CD1c-positive myeloid dendritic cell (primary cell): Measurements from ENCODE around the gene RSL1D1.
A peak's percentile ranks its signal among the peaks of the same experiment; 100 is the strongest.
"Not testable (repeated sequence)": the region's sequence is repeated elsewhere in the genome, so short reads cannot be mapped to it uniquely, and the experiment has no call there.

ENCODE experiments used
- DNase-seq: peaks from one replicate; pipeline ENCODE4 v3.0.0-alpha.2; 2016; ENCODE audit errors: extremely low spot score

RSL1D1 gene

GRCh38 chr16:11844499-11844898 lies 6.8 kb downstream of the RSL1D1 start:
- no peak for DNase-seq

- no peak for DNase-seq
These were observed 7.5 kb downstream of the RSL1D1 start for GRCh38 chr16:11843861-11844260.

GRCh38 chr16:11843206-11843605 lies 8.1 kb downstream of the RSL1D1 start:
- no peak for DNase-seq

- no peak for DNase-seq
These were observed 10.3 kb downstream of the RSL1D1 start for GRCh38 chr16:11841026-11841425.

GRCh38 chr16:11836650-11837244 lies 14.6 kb downstream of the RSL1D1 start:
- DNase-seq: no peak

GRCh38 chr16:11835891-11836649 lies 15.3 kb downstream of the RSL1D1 start:
- DNase-seq: no peak

- DNase-seq: no peak
These were observed 16.0 kb downstream of the RSL1D1 start for GRCh38 chr16:11835309-11835708.

GRCh38 chr16:11833951-11834695 lies 17.2 kb downstream of the RSL1D1 start:
- DNase-seq: peak; percentile 25

GRCh38 chr16:11828696-11829095 lies 22.6 kb downstream of the RSL1D1 start:
- no peak for DNase-seq

- DNase-seq: not testable (repeated sequence)
These were observed 25.7 kb downstream of the RSL1D1 start for GRCh38 chr16:11825520-11826165.

GRCh38 chr16:11824362-11824761 lies 27.0 kb downstream of the RSL1D1 start:
- peak; percentile 73 for DNase-seq

- not testable (repeated sequence) for DNase-seq
These were observed 27.7 kb downstream of the RSL1D1 start for GRCh38 chr16:11823645-11824044.

GRCh38 chr16:11819798-11820197 lies 31.5 kb downstream of the RSL1D1 start:
- DNase-seq: peak; percentile 77

GRCh38 chr16:11818970-11819369 lies 32.4 kb downstream of the RSL1D1 start:
- DNase-seq: not testable (repeated sequence)

- DNase-seq: no peak
These were observed 35.2 kb downstream of the RSL1D1 start for GRCh38 chr16:11816123-11816522.

- peak; percentile 67 for DNase-seq
These were observed 36.5 kb downstream of the RSL1D1 start for GRCh38 chr16:11814800-11815199.

GRCh38 chr16:11806721-11807120 lies 44.6 kb downstream of the RSL1D1 start:
- no peak for DNase-seq

- no peak for DNase-seq
These were observed 45.8 kb downstream of the RSL1D1 start for GRCh38 chr16:11805556-11805955.

- no peak for DNase-seq
These were observed 49.8 kb downstream of the RSL1D1 start for GRCh38 chr16:11801481-11802021.

- peak; percentile 73 for DNase-seq
These were observed 51.0 kb downstream of the RSL1D1 start for GRCh38 chr16:11800382-11800718.

GRCh38 chr16:11799509-11800381 lies 51.6 kb downstream of the RSL1D1 start:
- DNase-seq: peak; percentile 69
